Measurements from ENCODE around the gene CWC15.
"Not testable (repeated sequence)": the region's sequence is repeated elsewhere in the genome, so short reads cannot be mapped to it uniquely, and the experiment has no call there.

The CWC15 gene

DNA sequence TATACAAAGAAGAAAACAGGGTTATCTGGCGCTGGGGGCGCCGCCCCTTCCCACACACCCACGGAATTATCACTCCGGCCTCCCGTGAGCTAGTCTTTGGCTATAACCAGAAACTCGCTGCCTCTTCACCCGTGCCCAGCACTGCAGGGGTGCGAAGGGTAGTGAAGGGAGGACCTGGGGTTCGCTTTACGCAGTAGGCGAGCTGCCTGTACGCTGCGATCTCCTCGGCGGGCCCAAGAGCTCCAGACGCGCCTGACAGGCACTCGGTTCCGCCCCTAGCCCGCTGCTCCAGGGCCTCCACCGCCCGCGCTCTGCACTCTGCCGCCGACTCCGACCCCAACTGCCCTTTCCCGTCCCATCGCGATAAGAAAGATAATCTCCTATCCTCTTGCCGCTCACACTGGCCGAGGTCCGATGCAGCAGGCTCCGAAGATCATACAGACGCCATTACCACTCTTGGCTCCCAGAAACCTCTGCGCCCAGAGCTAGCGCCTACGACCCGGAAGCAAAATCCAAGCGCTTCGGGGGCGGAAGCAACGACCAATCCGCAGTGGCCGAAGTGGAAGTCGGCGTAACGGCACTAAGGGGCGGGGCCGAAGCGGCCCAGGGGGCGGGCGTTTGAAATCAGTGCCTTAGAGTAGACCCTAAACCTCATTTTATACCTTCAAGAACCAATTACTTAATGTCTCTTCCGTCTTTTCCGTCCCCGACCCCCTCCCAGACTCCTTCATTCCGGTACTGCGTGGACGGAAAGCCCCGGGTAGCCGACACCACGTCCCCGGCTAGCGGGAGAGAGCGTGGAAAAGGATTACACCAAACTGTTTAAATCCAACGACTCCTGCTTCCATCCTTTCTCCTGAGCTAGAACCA lies at the start of gene CWC15, which contains the start of gene KDM4D:
TSS of gene CWC15 (minus strand) at position 458 of the 870 bp plus-strand sequence. CDS start 1,371 bp downstream, outside the sequence.
TSS of gene KDM4D (plus strand) at position 611 of the 870 bp plus-strand sequence. CDS start 23,664 bp downstream, outside the sequence.
- peak; percentile 92 for DNase-seq (ENCODE audit: low read depth)

DNA sequence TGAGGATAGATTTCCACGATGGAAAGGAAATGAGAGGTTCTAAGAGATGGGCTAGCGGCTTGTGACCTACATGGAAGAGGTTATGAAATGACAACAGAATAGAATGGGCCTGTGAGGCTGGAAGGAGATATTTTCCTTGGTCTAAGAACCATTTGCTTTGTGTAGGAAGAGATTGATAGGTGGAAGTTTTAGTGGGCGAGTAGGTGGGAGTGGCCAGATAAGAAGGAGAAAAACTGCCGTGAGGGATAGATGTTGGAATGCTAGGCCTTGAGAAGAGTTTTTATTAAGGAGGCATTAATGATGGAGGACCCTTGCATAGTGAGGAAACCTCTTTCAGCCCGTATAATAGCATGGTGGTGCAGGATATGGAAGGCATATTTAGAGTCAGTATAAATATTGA lies 48.1 kb upstream of the CWC15 start:
- not testable (repeated sequence) for DNase-seq (ENCODE audit: low read depth)

DNA sequence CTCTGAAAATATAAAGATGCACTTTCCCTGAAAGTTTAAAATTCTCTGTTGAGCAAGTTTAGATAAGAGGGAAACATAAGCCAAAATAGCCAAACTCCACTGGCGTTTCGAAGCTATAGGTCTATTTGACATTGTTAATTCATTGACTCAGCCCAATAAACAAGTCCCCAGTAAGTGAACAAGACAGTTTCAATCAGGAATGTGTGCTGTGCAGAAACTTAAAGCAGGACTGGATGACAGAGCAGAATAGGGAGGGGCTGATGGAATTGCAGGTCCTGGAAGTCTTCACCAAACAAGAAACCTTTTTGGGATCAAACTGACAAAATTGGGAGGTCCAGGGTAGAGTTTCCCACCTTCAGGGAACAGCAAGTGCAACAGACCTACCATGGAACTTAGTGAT lies 42.8 kb upstream of the CWC15 start:
- DNase-seq (ENCODE audit: low read depth): no peak

DNA sequence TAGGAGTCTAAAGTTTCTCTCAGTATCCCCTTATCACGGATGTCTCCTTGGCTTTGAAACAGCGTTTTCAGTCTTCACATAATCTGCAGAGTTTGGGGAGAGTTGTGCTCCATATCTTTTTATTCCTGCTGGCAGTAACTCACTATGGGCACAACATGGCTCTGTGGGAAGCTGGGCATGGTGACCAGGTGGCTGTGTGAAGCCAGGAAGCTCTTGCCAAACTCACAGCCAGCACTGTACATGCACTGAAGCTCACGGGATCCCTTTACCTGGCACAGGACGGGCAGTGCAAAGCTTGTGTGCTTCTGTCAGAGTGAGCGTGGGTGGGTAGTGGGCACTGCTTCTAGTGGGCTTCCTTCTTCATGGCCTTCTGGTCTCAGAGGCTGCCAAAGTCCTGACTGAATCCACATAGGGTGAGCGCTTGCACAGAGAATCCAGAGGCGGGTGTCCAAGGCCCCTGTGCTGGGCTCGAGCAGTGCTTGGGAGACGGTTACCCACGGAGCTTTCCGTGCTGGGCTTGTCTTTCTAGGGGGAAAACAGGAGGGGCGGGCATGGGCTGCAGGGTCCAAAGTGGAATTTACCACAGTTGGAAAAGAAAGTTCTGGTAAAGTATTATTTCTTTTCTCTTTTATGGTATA lies 40.9 kb upstream of the CWC15 start:
- DNase-seq (ENCODE audit: low read depth): no peak

DNA sequence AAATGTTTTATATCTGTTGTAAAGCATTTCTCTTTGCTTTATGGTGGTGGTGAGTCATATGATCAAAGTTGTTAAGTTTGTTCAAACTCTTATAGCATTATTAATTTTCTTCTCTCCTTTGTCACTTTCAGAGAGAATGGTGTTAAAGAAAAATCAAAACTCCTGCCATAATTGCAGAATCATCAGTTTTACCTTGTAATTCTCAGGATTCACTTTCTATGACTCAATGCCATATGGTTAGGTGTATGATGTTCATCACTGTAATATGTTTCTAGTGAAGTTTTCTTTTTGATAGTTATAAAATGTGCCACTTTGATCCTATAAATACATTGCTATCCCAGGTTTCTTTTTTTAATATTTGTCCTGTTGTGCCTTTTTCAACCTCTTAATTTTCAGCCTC lies 38.0 kb upstream of the CWC15 start:
- DNase-seq (ENCODE audit: low read depth): no peak

DNA sequence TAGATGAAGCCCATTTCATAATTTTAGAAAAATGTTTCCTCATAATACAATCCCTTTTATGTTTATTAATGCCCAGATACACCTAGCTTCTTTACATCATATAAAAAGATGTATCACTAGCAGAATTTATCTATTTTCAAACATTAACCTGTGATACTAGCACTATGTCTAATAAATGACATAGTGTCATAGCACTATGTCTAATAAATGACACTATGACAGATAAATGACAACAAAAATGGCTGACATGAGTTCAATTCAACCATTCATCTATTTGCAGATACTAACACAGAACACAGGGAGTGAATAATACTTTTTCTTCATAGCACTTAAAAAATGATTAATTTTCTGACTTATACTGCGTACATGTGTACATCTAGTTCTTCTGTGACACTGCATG lies 32.3 kb upstream of the CWC15 start:
- no peak for DNase-seq (ENCODE audit: low read depth)

DNA sequence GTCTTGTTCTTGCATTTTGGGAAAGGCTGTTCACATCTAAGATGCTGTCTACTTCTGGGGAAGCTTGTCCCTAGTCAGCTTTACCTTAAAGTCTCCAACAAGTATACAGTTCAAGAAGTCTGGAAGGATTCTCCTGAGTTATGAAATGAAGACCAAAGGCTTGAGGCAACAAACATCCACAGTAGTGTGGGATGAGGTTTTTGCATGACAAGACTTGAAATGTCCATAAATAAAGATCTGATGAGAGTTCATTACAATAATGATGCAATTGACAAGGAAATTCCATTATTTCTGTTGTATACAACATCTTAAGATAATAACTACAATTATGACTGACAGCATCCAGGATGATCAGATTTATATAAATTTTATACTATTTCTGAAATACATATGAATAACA lies 30.4 kb upstream of the CWC15 start:
- DNase-seq (ENCODE audit: low read depth): no peak

DNA sequence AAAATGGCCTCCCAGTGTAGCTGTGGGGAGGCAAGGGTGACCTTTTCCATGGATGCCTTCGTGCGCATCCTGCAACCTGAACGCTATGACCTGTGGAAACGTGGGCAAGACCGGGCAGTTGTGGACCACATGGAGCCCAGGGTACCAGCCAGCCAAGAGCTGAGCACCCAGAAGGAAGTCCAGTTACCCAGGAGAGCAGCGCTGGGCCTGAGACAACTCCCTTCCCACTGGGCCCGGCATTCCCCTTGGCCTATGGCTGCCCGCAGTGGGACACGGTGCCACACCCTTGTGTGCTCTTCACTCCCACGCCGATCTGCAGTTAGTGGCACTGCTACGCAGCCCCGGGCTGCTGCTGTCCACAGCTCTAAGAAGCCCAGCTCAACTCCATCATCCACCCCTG lies 24.9 kb upstream of the CWC15 start:
- DNase-seq (ENCODE audit: low read depth): no peak

DNA sequence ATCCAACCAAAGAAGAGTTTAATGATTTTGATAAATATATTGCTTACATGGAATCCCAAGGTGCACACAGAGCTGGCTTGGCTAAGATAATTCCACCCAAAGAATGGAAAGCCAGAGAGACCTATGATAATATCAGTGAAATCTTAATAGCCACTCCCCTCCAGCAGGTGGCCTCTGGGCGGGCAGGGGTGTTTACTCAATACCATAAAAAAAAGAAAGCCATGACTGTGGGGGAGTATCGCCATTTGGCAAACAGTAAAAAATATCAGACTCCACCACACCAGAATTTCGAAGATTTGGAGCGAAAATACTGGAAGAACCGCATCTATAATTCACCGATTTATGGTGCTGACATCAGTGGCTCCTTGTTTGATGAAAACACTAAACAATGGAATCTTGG lies 24.1 kb upstream of the CWC15 start:
- no peak for DNase-seq (ENCODE audit: low read depth)

DNA sequence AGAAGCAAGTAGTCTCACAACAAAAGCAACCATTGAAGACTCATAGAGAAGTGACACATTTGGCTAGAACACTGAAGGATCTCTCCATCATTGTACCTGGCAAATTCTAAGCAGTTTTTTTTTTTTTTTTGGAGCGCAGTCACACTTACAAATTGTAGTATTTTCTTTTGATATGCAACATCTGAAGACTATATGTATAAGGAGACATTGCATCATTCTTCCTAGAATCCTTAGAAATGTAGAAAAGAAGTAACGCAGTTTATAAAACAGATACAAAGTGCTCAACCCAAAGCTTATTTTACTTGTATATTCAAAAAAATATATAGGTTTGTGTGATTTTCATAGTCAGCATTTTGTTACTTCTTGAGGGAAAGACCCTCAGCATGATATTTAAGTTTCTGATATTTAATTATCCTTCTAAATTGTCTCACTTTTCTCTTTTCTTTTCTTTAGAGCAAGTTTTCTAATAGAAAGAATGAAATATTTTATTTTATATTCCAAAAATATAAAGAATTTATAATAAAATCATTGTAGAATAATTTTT lies 20.1 kb upstream of the CWC15 start:
- DNase-seq (ENCODE audit: low read depth): no peak

DNA sequence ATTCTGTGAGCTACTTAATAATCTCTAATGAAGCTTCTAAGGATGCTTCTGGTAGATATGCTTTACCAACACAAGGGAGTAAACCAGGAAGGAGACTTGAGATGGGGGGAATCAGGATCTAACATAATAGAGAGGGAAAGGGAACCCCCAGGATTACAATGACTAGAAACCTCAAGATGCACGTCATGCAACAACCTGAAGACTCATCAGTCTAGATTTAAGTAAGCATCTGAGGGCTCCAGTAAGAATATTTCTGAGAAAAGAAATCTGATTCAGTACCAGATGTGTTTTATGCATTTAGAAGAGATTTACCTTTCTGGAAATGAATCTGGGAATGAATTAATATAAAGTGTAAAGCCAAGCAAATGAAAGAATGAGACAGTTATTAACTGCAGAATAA lies 15.4 kb upstream of the CWC15 start:
- no peak for DNase-seq (ENCODE audit: low read depth)

DNA sequence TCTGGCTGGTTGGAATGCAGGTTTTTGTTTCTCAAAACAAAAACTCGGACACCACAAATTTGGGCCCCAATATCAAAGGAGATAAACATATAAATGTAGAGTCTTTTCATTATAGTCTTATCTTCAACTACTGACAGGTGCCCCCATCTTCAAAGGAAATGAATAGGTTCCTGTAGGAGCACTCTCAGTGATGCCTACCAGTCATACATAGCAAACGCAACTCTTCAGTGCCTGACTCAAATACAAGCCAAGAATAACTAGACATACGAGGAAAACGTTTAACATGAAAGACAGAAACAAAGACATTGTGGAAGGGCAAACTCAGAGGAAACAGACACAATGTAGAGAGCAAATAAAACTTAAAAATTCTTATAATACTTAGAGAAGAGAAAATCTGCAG lies 14.0 kb upstream of the CWC15 start:
- DNase-seq (ENCODE audit: low read depth): no peak

DNA sequence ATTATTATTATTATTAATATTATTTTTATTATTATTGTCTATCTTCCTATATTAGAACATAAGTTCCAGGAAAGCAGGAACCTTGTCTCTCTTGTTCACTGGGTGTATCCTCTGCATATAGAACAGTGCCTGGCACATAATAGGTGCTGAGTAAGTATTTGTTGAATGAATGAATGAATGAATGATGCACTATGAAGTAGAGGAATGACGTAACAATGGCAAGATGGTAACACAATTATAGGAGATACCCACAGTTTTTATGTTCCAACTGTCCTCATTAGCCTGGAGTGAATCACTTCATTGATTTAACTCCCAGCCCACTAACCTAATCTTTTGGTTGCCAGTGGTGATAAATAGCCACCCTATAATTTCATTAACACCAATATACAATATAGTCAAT lies 2.2 kb upstream of the CWC15 start:
- DNase-seq (ENCODE audit: low read depth): no peak

DNA sequence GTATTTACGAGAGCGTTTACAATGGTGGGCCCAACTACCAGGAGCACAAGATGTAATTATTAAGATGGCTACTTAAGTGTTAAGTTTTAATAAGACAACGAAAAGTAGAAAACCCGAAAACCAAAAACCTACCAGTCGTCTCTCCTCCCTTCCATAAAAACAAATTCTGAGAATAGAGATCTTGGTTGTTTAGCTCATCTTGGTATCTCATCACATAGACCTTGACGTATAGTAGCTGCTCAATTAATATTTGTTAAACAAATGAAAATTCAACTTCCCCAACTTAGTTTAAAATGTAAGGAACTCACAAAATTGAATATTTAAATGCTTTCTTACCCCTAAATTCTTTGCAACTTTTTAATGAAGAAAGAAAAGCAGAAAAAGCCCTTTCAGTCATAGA lies 822 bp upstream of the CWC15 start:
- DNase-seq (ENCODE audit: low read depth): no peak

DNA sequence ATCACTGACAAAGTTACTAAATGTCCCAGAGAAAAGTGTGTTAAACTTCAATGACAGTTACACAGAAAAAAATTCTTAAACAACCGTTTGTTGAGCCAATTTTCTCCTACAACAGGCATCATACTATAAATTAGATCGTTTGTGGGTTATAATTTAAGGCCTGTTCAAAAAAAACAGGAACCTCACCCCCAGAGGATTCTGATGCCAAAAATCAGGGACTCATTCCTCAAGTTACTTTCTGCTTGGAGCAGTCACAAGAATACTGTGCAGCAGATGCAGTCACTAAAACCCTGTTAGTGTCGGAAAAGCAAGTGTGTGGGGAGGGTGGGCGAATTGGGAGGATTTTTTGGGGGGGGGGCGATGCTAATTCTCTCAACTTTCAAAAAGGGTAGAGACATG lies 657 bp downstream of the CWC15 start:
- DNase-seq (ENCODE audit: low read depth): no peak

DNA sequence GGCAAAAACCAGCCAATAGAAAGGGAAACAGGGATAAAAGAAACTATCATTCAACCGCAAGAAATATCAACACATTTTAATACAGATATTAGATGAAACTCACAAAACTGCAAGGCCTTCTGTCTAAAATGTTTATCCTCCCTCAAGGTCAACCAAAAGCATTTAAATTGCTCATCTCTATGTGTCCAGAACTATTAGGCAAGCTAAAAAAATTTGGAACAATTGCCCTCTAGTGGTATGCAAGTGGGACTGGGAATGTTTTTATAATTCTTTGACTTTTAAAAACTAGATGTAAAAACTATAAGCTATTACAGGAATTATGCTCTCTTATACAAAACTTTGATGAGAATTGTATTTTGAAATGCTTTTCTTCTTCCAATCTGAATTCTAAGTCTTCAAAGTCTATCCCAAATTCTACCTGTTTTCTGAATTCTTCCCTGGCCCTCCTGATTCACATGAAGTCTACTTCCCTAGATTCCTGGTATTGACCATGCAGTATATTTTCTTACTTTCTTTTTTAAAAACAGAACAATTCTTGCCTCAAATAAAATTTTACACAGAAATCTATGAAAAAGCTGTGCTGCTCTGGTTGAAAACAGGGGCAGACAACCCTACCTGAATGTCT lies 4.9 kb downstream of the CWC15 start:
- no peak for DNase-seq (ENCODE audit: low read depth)

DNA sequence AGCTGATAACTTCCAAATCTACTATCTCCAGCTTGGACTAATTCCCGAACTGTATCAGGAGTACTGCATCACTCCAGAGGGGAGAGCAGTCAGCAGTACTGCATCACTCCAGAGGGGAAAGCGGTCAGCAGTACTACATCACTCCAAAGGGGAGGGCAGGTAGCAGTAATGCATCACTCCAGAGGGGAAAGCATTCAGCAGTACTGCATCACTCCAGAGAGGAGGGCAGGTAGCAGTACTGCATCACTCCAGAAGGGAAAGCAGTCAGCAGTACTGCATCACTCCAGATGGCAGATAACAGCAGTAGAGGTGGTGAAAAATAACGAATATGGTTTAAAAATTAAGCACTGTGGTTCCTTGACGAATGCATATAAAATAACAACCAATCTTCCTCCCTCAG lies 8.4 kb downstream of the CWC15 start:
- DNase-seq (ENCODE audit: low read depth): no peak

DNA sequence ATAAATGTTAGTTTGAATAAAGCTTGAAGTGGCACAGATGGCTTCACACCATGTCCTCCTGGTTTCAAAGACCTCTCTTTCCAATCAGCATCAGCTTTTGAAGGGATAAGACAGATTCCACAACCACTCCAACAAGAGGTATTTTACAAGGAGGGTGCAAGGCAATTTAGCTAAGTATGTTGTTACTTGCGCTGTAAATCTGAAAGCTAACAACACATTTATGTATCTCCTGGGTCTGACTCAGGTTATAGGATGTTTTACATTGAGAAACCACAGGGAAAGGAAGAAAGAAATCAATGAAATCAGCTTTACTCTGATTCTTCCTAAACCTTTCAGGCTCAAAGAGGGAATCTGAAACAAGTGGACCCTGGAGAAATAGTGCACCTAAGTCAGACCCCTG lies 12.1 kb downstream of the CWC15 start:
- DNase-seq (ENCODE audit: low read depth): no peak

DNA sequence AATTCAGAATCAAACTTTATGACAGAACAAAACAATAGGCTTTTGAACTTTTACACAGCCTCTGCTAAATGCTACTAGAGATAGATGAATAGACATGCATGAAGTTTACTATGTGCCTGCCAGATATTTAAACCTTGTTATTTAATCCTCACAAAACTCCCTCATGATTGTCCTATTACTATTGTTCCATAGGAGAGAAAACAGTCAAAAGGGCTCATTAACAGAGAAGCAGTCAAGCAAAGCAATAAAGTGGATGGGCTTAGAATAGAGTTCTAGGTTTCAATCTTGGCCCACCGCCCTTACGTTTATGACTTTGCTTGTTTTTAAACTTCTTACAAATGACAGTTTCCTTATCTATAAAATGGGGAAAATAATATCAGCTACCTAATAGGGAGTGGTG lies 12.9 kb downstream of the CWC15 start:
- DNase-seq (ENCODE audit: low read depth): no peak

DNA sequence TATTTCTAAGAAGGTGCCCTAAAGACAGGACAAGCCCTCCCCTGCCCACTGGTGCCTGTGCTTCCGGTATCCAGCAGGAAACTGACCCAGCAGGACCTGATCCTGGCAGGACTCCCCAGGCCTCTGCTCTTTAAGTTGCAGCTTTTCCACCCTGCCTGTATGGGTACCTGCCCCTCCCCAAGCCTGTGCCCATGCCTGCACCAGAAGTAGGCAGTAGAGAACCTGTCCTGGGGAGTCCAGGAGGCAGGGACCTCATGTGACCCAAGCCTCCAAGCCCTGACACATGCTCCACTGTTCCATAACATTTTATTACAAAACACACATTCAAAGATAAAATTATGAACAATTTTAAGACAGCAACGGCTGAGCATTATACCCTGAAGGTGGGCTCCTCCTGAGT lies 14.2 kb downstream of the CWC15 start:
- no peak for DNase-seq (ENCODE audit: low read depth)

DNA sequence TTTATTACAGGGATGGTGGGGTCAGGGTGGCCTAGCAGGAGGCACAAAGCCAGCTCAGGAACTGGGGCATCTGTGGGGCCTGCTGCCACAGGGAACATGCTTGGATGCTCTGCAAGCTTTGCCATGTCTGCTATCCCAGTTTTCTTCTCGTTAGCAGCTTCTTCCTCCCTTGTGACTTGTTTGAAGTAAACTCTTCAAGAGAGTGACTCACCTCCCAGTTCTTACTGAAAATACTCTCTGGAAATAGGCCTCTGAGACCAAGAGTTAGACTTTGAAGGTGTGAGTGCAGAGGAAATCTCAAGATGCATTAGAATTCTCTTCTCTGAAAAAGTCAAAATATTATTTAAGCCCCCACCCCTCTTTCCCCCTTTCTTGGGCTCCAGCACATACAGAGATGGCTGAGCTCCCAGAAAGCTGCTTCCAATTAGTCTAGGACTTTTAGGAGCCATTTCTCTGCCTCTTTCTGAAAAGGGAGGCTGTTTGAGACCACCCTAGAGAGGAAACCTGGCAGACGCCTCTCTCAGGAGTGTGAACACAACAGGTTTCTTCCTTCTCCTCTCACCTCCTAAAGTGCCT lies 15.1 kb downstream of the CWC15 start:
- no peak for DNase-seq (ENCODE audit: low read depth)

DNA sequence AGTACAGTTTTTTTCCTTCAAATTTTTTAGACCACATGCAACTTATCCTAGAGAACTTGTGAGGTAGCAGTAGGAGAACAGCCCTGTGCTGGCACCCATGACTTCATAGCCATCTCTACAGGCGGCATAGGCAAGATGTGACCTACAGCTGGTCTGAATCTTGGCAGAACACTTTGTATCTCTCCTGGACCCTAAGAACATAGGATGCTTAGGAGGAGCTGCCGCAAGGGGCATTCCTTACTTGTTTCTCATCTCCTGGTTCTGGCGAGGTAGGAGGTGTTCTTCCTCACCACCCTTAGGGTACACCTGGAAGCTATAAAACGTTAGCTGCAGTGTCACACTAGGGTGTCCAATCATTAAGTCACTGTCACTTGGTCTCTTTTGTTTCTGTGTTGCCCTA lies 16.4 kb downstream of the CWC15 start:
- DNase-seq (ENCODE audit: low read depth): no peak

DNA sequence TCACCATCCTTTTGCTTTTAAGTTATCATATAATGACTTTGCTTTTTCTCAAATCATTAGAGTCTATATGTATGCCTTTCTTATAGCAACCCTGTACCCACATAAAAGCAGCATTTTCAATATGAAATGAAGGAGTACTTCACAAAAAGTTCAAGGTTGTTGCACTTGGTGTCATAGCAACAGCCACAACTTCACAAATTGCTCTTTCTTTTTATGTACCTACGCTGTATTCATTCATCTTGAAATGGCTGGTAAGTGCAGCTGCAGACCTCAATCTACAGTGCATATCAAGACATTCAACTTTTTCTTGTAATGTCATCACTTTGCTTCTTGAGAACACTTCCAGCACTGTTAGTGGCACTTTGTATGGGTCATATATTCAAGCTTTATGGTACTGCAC lies 18.6 kb downstream of the CWC15 start:
- no peak for DNase-seq (ENCODE audit: low read depth)

Data from stimulated activated CD8-positive, alpha-beta memory T cell treated with anti-CD3 and anti-CD28 coated beads, Interleukin-12 subunit alpha, Interleukin-12 subunit beta, amount 100 ng/mL, for 1 hour (primary cell).